Putamen (tissue), 1 donor: Measurements from ENCODE around the gene CAMLG.

Experiments
- DNase-seq: peaks from one replicate; pipeline ENCODE4 v3.0.0-alpha.2; 2016; ENCODE audit warnings: low spot score

Gene CAMLG

GRCh38 chr5:134784241-134784920 lies 46.0 kb downstream of the CAMLG start:
- no peak for DNase-seq

GRCh38 chr5:134784946-134785620 lies 46.7 kb downstream of the CAMLG start:
- DNase-seq: no peak

GRCh38 chr5:134787692-134788091 lies 49.3 kb downstream of the CAMLG start:
- DNase-seq: no peak

- DNase-seq: no peak
Observed at GRCh38 chr5:134791580-134791979, 53.2 kb downstream of the CAMLG start.

GRCh38 chr5:134792286-134792685 lies 53.9 kb downstream of the CAMLG start:
- no peak for DNase-seq

GRCh38 chr5:134793111-134793510 lies 54.8 kb downstream of the CAMLG start:
- no peak for DNase-seq

- DNase-seq: no peak
Observed at GRCh38 chr5:134794082-134794481, 55.7 kb downstream of the CAMLG start.

- no peak for DNase-seq
Observed at GRCh38 chr5:134794819-134795218, 56.5 kb downstream of the CAMLG start.

- DNase-seq: no peak
Observed at GRCh38 chr5:134798468-134798867, 60.1 kb downstream of the CAMLG start.
